Stomach smooth muscle (tissue), 2 donors: ENCODE results near the gene GIT2.

Experiments
- H3K27ac ChIP-seq: one replicate; pipeline ENCODE4 v1.7.0; 2013; ENCODE audit warnings: mild to moderate bottlenecking, low read length, inconsistent platforms
- H3K27me3 ChIP-seq, 2 donors: one replicate each; pipeline ENCODE4 v1.7.0; 2013; ENCODE audit warnings: low read length in 2 of 2; ENCODE audit not compliant: insufficient read depth in 2 of 2, control insufficient read depth in 1 of 2
- H3K36me3 ChIP-seq, 2 donors: one replicate each; pipeline ENCODE4 v1.7.0; 2013; ENCODE audit warnings: low read length in 2 of 2; ENCODE audit not compliant: control insufficient read depth in 2 of 2, insufficient read depth in 2 of 2
- H3K4me1 ChIP-seq: one replicate; pipeline ENCODE4 v1.7.0; 2013; ENCODE audit warnings: low read length; ENCODE audit not compliant: control insufficient read depth, insufficient read depth
- H3K4me3 ChIP-seq, 2 donors: one replicate each; pipeline ENCODE4 v1.7.0; 2013; ENCODE audit warnings: low read length in 2 of 2
- H3K9ac ChIP-seq, 2 donors: one replicate each; pipeline ENCODE4 v1.7.0; 2013; ENCODE audit warnings: low read length in 2 of 2, mild to moderate bottlenecking in 1 of 2
- H3K9me3 ChIP-seq, 2 donors: one replicate each; pipeline ENCODE4 v1.7.0; 2013; ENCODE audit warnings: low read length in 2 of 2; ENCODE audit not compliant: control insufficient read depth in 2 of 2
- donor health status: healthy.
- donor health status: Pancreatic carcinoma.

Gene GIT2

DNA sequence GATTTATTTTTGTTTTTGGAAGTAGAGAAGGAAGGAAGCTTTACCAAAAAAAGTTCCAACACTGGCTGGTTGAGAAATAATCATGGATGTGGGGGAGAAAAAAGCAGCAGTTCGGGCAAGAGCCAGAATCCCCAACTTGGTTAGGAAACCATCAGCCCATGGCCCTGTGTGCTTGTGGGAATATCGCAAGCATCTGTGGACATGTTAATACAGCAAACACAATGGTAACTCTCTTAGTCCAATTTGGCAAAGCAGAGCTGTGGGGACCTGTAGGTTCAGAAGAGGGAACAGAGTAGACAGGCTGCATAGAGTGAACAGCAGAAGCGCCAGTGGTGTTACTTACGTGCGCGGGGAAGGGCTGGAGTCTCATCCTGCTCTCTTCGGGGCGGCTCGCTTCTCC is 49.3 kb downstream of the GIT2 start:
- Histone ChIP-seq H3K36me3 (peaks cover 28 to 32% of the 10 kb centered on the region in 2 donors), H3K27me3 (no peaks in the 10 kb centered on the region), H3K27ac (peak overlapping the region; percentile 26), H3K9ac (no peak overlapping the region), H3K4me1 (peaks cover 33% of the 10 kb centered on the region), H3K4me3 (no peak overlapping the region), H3K9me3 (no peaks in the 10 kb centered on the region)

DNA sequence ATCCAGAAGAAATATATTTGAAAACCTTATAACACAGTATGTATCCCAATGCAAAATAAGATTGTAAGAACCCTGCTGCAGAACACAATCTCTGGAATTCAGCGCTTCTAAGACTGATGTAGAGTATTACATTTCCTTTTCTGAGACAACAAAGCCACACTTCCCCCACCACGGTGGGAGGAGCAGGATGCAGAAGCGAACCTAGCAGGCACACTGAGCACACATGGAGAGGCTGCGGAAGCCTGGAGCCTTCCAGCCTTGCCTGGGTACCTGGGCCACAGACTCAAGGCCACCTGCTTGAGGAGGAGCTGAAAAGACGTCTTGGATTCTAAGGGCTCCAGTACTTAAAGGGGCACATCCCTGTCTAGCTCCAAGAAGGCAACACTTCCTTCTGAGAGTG is 49.7 kb downstream of the GIT2 start:
- Histone ChIP-seq H3K36me3 (peaks cover 24 to 31% of the 10 kb centered on the region in 2 donors), H3K9ac (no peak overlapping the region), H3K4me1 (peaks cover 29% of the 10 kb centered on the region), H3K4me3 (no peak overlapping the region), H3K9me3 (no peaks in the 10 kb centered on the region), H3K27me3 (no peaks in the 10 kb centered on the region), H3K27ac (peak overlapping the region; percentile 26)

DNA sequence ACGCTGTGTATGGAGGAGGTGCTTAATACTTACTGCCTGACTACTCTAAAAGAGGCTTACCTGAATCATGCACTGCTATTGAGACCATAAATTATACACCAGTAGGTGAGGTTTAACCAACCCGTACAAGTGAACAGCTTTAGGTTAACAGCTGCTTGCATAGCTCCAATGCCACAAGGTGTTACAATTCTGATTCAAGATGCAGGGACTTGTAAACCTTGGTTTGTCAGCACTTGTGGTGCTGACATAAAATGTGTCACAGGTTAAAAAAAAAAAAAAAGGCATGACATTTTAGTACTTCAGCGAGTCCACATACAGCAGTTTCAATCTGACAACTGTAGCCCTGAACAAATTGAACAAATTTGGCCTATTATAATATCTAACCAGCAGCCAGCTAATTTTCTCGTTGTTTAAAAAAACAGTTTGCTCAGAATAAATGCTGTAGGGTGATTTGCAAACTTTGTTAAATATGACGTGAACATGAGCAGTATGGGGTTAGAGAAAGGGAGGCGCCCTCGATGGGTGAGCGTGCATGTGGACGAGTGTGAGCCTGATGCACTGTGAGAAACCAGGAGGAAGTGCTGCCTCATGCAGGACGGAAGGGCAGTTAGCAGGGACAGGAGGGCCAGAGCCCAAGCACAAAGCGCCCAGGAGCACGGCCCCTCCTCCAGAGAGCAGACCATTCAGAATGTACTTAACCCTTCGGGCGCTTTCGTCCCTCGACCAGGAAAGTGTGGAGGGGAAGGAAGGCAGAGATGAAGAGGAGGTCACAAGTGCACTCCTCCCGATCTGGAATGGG is 51.4 kb downstream of the GIT2 start:
- peaks cover 16% of the 10 kb centered on the region for H3K4me1 ChIP-seq

DNA sequence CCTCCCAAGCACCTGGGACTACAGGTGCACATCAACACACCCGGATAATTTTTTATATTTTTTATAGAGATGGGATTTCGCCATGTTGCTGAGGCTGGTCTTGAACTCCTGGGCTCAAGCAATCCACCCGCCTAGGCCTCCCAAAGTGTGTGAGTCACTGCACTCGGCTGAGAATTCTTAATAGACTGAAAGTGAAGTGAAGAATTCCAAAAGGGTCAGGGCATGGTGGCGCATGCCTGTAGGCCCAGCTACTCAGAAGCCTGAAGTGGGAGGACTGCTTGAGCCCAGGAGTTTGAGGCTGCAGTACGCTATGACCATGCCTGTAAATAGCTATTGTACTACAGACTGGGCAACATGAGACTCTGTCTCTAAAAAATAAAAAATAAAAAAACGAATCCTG is 52.4 kb downstream of the GIT2 start:
- H3K27ac ChIP-seq = peak overlapping the region; percentile 3
- H3K36me3 ChIP-seq = peaks cover 22 to 24% of the 10 kb centered on the region in 2 donors
- H3K9me3 ChIP-seq = no peaks in the 10 kb centered on the region
- H3K4me1 ChIP-seq = peaks cover 12% of the 10 kb centered on the region
- H3K4me3 ChIP-seq = no peak overlapping the region
- H3K9ac ChIP-seq = no peak overlapping the region
- no peaks in the 10 kb centered on the region for H3K27me3 ChIP-seq

More for the DNA sequence above, 51.4 kb downstream of the GIT2 start:
- H3K36me3 ChIP-seq = peaks cover 18 to 19% of the 10 kb centered on the region in 2 donors
- peak overlapping the region; percentile 3 for H3K27ac ChIP-seq
- no peaks in the 10 kb centered on the region for H3K27me3 ChIP-seq
- H3K9me3 ChIP-seq = no peaks in the 10 kb centered on the region
- no peak overlapping the region for H3K9ac ChIP-seq
- no peak overlapping the region for H3K4me3 ChIP-seq

DNA sequence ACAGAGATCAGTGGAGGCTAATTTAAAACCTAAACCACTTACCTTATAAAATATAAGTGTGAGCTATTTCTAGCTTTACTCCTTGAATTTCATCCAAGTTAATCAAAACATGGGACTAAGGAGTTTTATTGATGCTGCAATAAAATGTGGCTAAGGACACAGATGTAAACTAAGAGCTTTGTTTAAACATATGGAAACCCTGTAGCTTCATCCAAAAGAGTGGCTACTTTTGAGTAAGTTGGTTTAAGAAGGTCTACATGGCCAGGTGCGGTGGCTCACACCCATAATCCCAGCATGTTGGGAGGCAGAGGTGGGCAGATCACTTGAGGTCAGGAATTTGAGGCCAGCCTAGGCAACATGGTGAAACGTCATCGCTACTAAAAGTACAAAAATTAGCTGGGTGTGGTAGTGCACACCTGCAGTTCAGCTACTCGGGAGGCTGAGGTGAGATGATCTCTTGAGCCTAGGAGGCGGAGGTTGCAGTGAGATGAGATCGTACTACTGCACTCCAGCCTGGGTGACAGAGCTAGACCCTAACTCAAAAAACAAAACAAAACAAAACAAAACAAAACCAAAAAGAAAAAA is 55.7 kb downstream of the GIT2 start:
- Histone ChIP-seq H3K36me3 (peaks cover 27 to 36% of the 10 kb centered on the region in 2 donors), H3K27me3 (no peaks in the 10 kb centered on the region), H3K9ac (no peak overlapping the region), H3K9me3 (no peaks in the 10 kb centered on the region), H3K27ac (no peak overlapping the region), H3K4me1 (no peaks in the 10 kb centered on the region), H3K4me3 (no peak overlapping the region)

DNA sequence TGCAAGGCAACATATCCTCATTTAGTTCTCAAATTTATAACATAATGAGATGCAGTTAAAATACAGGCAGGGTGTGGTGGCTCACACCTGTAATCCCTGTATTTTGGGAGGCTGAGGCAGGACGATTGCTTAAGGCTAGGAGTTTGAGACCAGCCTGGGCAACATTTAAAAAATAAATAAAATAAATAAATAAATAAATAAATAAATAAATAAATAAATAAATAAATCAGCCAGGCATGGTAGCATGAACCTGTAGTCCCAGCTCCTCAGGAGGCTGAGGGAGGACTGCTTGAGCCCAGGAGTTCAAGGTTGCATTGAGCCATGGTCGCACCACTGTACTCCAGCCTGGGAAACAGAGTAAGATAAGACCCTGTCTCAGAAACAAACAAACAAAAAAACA is 56.7 kb downstream of the GIT2 start:
- Histone ChIP-seq H3K27me3 (no peaks in the 10 kb centered on the region), H3K4me1 (no peaks in the 10 kb centered on the region), H3K9ac (no peak overlapping the region), H3K9me3 (no peaks in the 10 kb centered on the region), H3K36me3 (peaks cover 27 to 33% of the 10 kb centered on the region in 2 donors), H3K27ac (no peak overlapping the region), H3K4me3 (no peak overlapping the region)

DNA sequence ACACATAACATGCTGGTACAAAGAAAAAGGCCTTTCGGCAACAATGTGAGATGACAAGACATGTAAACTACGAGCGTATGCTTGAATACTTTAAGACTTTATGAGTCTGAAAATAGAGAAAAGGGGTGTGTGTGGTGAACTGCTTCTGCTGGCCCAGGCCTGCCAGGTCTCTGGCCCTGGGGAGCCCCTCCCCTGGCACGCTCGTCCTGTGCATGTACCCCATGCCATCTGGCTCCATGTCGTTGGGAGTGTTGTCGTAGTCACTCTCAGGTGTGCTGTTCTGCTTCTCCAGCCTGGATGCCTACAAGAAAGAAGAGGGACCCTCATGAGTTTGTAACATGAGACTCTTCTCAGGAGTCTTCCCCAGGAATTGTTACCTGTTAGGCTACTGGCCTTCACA is 57.2 kb downstream of the GIT2 start:
- Histone ChIP-seq H3K4me1 (no peaks in the 10 kb centered on the region), H3K27ac (no peak overlapping the region), H3K4me3 (no peak overlapping the region), H3K9ac (no peak overlapping the region), H3K36me3 (peaks cover 27 to 33% of the 10 kb centered on the region in 2 donors), H3K27me3 (no peaks in the 10 kb centered on the region), H3K9me3 (no peaks in the 10 kb centered on the region)

DNA sequence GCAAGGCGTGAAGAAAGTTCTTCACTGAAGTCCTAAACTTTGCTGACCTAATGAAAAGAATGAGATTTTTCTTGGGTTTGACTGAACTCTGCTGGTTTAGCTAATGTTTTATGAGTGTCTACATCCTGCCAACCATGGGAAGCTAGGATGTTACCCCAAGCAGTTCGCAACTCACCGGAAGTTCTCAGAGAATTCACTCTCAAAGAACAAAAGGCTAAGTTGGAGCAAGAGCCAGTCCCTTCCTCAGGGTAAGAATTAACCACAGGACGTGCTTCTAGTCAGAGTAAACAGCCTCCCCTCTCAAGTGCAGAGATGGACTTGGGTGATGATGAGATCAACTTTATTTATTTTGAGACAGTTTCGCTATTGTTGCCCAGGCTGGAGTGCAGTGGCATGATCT is 58.8 kb downstream of the GIT2 start:
- H3K36me3 ChIP-seq = peaks cover 30 to 38% of the 10 kb centered on the region in 2 donors

DNA sequence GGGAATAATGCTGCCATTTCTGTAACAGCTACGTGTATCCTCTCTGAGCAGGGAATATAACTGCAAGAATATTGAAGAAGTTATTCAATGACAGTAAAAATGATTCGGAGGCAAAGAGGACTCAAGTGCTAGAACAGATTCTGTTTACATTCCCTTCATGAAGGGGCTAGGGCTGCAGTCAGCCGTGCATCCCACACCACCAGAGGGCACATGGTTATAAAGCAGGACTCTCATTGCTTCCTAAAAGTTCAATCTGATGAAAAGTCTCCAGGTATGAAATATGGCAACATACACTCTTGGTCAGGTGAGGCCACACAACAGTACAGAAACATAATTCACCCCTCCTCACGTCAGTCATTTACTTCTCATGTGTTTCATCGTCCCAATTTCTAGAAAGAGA is 62.1 kb downstream of the GIT2 start:
- H3K4me1 ChIP-seq = peaks cover 8% of the 10 kb centered on the region
- no peaks in the 10 kb centered on the region for H3K27me3 ChIP-seq
- H3K36me3 ChIP-seq = peaks cover 49 to 61% of the 10 kb centered on the region in 2 donors
- no peaks in the 10 kb centered on the region for H3K9me3 ChIP-seq
- no peak overlapping the region for H3K4me3 ChIP-seq
- H3K9ac ChIP-seq = no peak overlapping the region
- H3K27ac ChIP-seq = no peak overlapping the region

More for the DNA sequence above, 58.8 kb downstream of the GIT2 start:
- H3K27me3 ChIP-seq = no peaks in the 10 kb centered on the region
- peaks cover 8% of the 10 kb centered on the region for H3K4me1 ChIP-seq
- no peak overlapping the region for H3K4me3 ChIP-seq
- H3K27ac ChIP-seq = no peak overlapping the region
- no peaks in the 10 kb centered on the region for H3K9me3 ChIP-seq
- no peak overlapping the region for H3K9ac ChIP-seq

DNA sequence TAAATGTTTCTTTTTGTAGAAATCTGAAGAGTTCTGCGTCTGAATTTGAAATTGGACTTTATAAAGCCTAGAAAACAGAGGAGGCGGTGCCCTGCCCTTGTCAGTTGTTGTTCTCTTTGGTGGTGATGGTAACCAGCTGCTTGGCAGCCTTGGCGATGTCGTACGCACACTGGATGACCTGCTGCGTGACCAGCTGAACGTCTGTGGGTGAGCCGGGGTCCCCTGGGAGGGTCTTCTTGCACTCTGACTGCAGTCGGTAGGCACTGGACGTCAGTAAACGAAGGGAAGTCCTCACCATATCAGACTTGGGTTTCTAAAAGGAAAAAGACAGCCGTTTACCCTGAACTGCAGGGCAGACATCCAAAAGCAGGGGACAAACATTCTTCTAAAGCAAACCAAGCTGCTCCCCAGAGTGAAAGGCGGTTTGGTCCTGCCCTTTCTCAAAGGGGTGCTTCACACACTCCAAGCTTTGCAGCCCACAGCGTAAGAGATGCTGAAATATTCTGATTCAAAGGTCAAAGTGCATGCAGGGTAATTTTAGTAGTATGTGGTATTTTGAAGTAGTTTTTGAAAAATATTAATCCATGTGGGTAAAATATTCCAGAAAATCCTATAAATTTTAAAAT is 63.2 kb downstream of the GIT2 start:
- Histone ChIP-seq H3K27me3 (no peaks in the 10 kb centered on the region), H3K4me1 (peaks cover 8% of the 10 kb centered on the region), H3K9ac (no peak overlapping the region), H3K4me3 (peak overlapping the region in 1 of 2 donors; percentile 29), H3K9me3 (no peaks in the 10 kb centered on the region), H3K27ac (peak overlapping the region; percentile 25), H3K36me3 (peaks cover 38 to 50% of the 10 kb centered on the region in 2 donors)
